HG03039 (cell line): ENCODE data around the gene OLFM4.
"Not testable (repeated sequence)": the region's sequence is repeated elsewhere in the genome, so short reads cannot be mapped to it uniquely, and the experiment has no call there.

ENCODE experiments used
- ATAC-seq: cut with Tn5 transposase; IDR thresholded peaks from one replicate; pipeline ENCODE4 v1.9.1; 2021; ENCODE audit warnings: mild to moderate bottlenecking, moderate library complexity; ENCODE audit not compliant: unreplicated experiment

The OLFM4 gene

DNA sequence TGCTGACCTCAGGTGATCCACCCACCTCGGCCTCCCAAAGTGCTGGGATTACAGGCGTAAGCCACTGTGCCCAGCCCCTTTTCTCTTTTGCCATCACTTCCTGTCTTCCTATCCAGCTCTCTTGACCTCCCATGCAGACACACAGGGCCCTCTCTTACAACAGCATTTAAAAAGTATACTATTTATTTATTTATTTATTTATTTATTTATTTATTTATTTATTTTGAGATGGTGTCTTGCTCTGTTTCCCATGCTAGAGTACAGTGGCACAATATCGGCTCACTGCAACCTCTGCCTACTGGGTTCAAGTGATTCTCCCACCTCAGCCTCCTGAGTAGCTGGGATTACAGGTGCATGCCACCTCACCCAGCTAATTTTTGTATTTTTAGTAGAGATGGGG is 14.6 kb upstream of the OLFM4 start:
- not testable (repeated sequence) for ATAC-seq

- no peak for ATAC-seq
Observed at GRCh38 chr13:53014495-53015443, 13.8 kb upstream of the OLFM4 start.

GRCh38 chr13:53015971-53016370 is 12.6 kb upstream of the OLFM4 start:
- ATAC-seq = no peak

DNA sequence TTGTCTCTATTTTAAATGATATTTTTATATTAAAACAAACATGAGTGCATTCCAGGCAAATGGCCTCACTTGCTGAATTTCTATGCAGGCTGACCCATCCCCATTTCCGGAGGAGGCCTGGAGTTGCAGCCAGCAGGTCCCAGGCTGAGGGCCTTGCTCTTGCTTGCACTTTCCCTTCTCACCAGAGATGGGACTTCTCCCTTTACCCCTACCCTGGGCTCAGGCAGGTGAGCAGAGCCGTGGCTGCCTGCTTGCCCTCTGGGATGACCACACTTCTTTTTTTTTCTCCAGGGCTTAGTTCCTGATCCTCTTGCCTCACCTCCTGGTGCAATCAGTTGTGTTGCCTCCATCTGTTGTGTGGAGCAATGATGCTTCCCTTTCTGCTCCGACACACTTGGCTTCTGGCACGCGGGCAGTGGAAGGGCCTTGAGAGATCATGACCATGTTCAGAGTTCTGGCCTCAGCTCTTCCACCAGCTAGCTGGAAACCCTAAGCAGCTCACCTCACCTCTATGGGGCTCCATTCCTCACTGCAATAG is 11.1 kb upstream of the OLFM4 start:
- ATAC-seq = no peak

- no peak for ATAC-seq
Observed at GRCh38 chr13:53018690-53019647, 9.6 kb upstream of the OLFM4 start.

DNA sequence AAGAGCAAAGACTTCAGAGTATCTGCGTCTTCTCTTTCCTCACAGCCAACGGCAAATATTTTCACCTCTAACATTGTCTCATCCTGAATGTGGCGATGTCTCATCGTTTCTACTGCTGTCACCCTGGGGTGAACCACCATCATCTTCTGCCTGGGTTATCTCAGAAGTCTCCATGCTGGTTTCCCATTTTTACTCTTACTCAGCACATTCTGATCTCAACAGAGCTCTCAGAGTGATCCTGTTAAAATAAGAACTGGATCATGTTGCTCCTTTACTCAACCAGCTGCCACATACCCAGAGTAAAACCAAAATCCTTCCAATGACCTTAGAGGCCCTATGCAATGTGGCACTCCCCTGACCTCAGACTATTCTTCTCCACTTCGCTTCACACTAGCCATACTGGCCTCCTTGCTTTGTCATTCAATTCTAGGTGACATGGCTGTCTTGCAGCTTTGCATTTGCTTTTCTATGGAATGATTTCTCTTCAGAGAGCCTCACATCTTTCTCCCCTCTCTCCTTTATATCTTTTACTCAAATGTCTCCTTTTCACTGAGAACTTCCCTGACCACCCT is 7.8 kb upstream of the OLFM4 start:
- no peak for ATAC-seq

GRCh38 chr13:53023246-53023645 is 5.4 kb upstream of the OLFM4 start:
- ATAC-seq = no peak

DNA sequence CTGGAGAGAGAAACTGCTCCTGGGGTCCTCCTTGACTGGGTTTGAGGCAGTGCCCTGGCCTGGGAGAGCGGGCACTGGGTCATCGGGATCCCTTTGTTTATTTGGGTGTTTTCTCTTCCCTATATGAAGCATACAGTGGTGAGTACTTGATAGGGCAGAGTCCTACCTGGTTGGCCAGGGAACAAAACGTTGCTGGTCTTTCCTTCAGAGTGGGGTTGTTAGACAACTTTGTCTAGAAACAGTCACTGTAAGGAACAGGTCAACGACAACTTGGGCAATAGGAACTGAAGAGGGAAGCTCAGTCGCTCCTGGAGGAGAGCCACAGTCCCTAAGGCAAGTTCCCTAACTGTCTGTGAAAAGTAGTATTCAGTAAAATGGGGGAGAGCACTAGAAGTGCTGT is 550 bp upstream of the OLFM4 start:
- ATAC-seq = no peak

- no peak for ATAC-seq
Observed at GRCh38 chr13:53032849-53033248, 4.2 kb downstream of the OLFM4 start.

GRCh38 chr13:53038993-53039392 is 10.4 kb downstream of the OLFM4 start:
- ATAC-seq = no peak

DNA sequence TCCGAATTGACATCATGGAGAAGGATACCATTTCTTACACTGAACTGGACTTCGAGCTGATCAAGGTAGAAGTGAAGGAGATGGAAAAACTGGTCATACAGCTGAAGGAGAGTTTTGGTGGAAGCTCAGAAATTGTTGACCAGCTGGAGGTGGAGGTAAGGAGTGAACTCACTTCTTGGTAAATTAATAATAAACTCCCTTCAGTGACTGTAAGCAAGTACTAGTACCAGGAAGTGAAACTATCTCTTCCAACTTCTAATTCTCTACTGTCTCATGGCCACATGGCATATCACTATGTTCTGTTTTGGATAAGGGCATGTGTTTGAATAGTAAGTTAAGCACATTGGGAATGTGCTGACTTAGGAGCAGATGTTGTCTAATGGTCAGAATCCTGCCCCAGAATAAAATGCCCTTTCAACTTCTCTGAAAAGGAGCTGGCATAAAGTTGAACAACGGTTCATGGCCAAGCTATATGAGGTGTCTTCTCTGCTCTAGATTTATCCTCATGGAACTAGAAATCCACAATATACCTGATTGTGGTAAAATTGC is 13.4 kb downstream of the OLFM4 start:
- no peak for ATAC-seq

- ATAC-seq = no peak
Observed at GRCh38 chr13:53042877-53043276, 14.3 kb downstream of the OLFM4 start.

DNA sequence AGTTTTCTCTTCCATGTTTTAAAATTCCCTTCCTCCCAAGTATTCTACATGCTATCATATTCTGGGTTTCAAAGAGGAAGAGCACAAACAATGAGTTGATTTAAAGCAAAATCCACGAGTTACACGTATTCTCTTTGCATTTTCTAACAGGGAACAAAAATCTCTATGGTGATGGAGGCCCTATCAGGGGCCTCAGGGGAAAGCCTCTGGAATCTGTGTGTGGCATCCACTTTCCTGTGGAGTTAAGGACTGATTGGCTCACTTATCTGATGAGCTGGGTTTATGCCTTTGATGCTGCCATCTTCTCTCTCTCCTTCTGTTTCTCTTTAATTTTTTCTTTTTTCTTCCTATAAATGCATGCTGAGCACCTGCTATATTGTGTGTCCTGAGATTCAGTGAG is 14.8 kb downstream of the OLFM4 start:
- no peak for ATAC-seq

- no peak for ATAC-seq
Observed at GRCh38 chr13:53045189-53045588, 16.6 kb downstream of the OLFM4 start.

- no peak for ATAC-seq
Observed at GRCh38 chr13:53048880-53049279, 20.3 kb downstream of the OLFM4 start.

- no peak for ATAC-seq
Observed at GRCh38 chr13:53050151-53050550, 21.5 kb downstream of the OLFM4 start.

DNA sequence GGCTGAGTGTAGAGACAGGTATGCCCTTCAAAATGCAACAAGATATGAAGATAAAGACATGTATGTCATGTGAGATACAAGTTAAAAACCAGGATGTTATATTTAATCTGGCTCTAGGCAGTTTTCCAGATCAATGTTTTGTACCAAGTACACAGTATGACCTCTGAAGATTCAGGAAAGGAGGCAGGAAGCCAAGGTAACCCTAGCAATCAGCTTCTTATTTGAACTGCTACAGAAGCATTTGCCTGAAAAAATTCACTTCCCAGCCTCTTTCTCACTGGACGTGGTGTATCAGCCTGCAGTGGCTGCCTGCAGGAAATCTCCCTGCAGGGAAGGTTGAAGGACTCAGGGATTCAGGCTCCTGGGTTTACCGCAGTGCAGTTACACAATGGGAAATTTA is 24.1 kb downstream of the OLFM4 start:
- no peak for ATAC-seq

DNA sequence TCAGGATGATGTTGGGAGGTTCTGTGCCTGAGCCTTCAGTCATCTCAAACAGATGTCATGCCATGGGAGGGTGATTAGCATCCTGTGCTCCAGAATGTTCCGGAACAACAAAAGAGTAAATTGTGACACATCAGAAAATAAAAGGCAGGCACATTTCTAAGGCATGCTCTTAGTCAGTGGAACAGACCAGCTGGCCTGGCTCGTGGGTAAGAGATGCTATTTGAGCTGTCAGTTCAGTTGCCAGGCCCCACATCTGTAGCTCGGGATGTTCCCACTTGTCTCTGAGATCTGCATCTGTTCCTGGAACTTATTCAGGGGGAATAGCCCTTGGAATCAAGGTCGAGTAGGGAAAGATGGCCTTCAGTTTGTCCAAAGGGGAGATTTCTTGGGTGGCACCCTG is 26.0 kb downstream of the OLFM4 start:
- ATAC-seq = no peak

DNA sequence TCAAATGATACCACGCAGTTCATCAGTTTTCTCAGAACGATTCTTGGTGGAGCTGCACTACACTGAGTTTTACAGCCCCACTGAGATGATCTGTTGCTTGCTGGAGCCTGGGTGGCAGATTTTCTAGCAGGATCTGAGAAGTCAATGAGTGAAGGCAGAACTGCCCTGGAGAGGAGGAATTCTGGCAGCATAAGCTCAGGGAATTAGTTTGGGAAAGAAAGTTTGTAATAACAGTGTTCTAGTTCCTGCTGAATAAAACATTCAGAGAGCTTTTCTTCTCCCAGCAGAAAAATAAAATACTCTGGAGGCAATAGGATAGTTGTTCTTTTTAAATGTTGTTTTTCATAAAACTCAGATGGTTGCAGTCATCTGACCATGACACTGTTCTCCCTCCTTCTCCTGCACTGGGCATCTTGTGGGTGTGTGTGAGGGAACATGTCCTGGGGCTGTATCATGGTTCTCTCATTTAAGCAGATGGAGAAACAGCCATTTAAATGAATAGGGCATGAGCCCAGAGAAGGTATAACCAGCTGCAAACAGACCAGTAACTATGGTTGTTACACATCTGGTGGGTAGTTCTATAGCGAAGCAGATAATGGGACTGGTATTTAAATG is 29.6 kb downstream of the OLFM4 start:
- no peak for ATAC-seq

- ATAC-seq = no peak
Observed at GRCh38 chr13:53060840-53061490, 32.4 kb downstream of the OLFM4 start.
